HG03460 (cell line): ENCODE data around the gene ARRDC1.
"Not testable (repeated sequence)": the region's sequence is repeated elsewhere in the genome, so short reads cannot be mapped to it uniquely, and the experiment has no call there.

ENCODE experiments used
- ATAC-seq: cut with Tn5 transposase; IDR thresholded peaks from one replicate; pipeline ENCODE4 v1.9.1; 2021; ENCODE audit not compliant: unreplicated experiment

Gene ARRDC1

DNA sequence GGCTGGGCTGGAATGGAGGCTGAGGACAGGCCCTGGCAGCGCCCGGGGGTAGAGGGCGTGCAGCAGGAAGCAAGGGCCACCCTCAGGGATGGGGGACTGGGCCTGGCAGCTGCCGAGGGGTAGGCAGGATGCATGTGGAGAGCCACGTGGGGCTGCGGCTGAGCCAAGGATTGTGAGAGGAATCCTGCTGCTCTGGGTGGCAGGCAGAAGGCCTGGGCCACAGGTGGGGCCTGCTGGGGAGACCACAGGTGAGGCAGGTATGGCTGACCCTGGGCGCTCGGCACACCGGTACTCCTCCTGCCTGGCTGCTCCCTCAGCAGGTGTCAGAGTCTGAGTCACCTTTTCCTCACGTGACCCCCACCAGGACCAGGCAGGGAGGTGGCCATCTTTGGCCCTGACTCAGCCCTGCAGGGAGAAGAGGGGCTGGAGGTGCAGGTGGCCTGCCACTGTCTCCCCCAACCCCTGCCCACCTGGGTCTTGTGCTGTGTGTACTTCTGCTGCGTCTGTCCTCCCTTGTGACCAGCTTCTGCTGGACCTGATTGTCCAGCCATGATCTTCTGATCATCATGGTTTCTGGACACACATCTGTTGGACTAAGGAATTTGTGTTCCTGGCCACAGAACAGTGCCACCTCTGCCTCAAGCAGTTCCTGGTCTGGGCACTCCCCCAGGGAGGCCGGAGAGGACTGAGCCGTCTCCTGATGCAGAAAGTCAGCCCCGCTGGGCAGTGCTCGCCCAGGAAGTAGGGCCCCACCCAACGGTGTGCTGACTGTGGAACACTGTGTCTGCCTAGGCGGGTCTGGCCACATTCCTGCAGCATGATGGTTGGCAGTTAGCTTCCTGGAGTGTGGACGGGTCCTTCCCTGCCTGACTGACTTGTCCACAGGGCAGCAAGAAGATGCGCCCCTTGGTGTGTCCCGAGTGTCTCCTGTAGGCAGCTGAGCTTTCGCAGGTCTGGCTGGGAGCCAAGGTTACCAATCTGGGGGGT is 6.4 kb downstream of the ARRDC1 start:
- no peak for ATAC-seq

- ATAC-seq, result no peak
Observed at GRCh38 chr9:137612741-137613142, 7.3 kb downstream of the ARRDC1 start.

DNA sequence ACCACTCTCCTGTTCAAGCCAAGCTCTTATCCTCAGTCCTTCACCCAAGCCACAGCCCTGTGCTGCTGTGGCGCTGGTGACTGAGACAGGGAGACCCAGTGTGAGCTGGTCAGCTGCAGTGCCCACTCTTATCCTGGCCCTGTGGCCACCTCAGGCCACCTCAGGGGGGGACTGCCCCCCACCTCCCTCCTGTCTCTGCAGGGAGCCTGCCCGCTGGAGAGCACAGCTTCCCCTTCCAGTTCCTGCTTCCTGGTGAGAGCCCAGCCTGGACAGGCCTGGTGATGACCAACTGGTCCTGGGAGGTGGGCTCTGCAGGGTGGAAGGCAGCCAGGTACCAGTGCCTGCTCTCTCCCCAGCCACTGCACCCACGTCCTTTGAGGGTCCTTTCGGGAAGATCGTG is 7.8 kb downstream of the ARRDC1 start:
- no peak for ATAC-seq

- ATAC-seq, result no peak
Observed at GRCh38 chr9:137613738-137614523, 8.4 kb downstream of the ARRDC1 start.

- ATAC-seq, result no peak
Observed at GRCh38 chr9:137614631-137615386, 9.3 kb downstream of the ARRDC1 start.

- ATAC-seq, result no peak
Observed at GRCh38 chr9:137615387-137615871, 9.9 kb downstream of the ARRDC1 start.

GRCh38 chr9:137618105-137619067 is 12.9 kb downstream of the ARRDC1 start, which contains the start of gene EHMT1:
Gene EHMT1 (plus strand): TSS chr9:137619005. CDS start chr9:137619029, 24 bp downstream.
- ATAC-seq, result peak; percentile 59

GRCh38 chr9:137619240-137620047 is 14.0 kb downstream of the ARRDC1 start:
- ATAC-seq, result peak; percentile 13

DNA sequence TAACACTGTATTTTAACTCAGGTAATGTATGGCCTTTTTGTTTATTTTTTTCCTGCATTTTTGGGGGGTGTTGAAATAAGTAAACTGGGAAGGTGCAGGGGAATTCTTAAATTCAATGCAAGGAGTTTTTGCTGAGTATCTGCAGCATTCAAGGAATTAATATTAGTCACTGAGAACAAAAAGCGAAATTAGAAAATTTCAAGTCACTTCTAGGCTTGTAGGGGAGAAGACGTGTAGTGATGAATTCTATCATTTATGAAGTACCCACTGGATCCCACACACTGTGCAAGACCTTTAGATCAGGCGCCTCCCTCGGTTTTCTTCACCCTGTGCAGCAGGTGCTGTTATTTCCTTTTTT is 14.5 kb downstream of the ARRDC1 start:
- no peak for ATAC-seq

DNA sequence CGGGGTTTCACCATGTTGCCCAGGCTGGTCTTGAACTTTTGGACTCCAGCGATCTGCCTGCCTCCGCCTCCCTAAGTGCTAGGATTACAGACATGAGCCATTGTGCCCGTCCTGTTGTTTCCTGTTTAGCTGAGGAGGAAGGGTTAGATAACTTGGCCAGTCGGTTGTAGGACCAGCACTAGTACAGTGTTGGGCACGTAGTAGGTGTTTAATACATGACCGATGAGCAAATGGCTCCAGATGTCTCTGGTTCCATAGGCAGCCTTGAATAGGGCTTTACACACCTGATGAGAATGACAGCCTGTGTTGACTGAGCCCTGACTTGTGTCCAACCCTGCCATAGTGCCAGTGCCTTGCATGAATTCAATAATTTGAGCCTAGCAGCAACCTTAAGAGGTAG is 15.1 kb downstream of the ARRDC1 start:
- no peak for ATAC-seq

DNA sequence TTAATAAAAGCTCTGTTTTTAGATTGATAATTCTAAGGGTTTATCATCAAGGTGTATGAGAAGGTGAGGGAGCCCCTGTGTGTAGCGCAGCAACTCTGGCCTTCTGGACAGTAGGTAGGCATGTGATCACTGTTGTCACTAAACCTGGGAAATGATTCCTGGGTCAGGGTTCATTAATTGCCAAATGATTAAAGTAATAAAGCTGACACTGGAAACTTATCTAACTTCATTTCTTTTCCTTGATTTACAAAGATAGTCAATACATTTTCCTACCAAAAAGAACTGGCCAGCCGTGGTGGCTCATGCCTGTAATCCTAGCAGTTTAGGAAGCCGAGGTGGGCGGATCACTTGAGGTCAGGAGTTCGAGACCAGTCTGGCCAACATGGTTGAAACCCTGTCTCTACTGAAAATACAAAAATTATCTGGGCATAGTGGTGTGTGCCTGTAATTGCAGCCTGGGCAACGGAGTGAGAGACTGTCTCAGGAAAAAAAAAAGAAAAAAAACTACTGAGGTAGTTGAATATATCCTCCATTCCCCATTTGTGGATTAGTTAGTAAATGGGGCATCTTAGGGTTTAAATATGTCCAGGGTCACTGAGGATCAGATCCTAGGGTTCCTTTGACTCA is 15.8 kb downstream of the ARRDC1 start:
- no peak for ATAC-seq

DNA sequence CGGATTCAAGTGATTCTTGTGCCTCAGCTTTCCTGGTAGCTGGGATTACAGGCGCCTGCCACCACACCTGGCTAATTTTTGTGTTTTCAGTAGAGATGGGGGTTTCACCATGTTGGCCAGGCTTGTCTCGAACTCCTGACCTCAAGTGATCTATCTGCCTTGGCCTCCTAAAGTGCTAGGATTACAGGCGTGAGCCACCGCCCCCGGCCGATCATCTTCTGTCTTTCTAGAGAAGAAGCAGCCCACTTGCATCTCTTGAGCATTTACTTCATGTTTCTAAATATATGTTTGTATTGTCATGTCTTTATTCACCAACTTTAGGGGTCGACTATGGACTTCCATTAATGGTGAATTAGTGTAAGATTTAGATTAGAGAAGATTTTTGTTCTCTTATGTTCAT is 16.7 kb downstream of the ARRDC1 start:
- ATAC-seq, result not testable (repeated sequence)

DNA sequence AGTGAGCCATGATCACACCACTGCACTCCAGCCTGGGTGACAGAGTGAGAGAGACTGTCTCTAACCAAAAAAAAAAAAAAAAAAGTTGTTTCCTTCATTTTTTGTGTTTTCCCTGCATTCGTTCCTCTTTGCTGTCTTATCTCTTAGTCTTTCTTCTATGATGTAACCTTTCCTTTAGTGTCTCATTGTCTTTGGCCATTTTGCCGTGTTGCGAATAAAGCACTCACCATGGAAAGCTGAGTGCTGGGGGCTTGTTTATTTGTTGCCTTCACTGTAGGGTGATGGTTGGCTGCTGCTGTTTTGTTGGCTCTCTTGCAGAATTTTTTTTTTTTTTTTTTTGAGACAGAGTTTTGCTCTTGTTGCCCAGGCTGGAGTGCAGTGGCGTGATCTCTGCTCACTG is 21.0 kb downstream of the ARRDC1 start:
- no peak for ATAC-seq

- ATAC-seq, result not testable (repeated sequence)
Observed at GRCh38 chr9:137627406-137627805, 21.9 kb downstream of the ARRDC1 start.

GRCh38 chr9:137630126-137630525 is 24.6 kb downstream of the ARRDC1 start:
- no peak for ATAC-seq

DNA sequence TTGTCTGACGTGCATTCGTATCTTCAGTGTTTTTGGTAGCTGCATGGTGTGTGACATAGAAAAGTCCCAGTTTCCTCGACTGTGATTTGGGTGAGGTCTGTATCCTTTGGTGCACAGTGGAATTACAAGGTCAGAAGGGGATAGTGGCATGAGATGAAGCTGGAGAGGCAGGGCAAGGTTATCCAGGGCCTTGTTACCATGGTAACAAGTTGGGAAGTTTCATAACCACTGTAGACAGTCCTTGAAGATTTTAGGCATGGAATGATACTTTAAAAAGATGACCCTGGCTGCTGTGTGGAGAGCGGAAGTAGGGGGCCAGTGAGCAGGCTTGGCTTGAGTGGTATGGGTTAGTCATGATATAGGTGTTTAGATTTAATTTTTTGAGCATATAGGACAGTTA is 25.2 kb downstream of the ARRDC1 start:
- ATAC-seq, result no peak

GRCh38 chr9:137631345-137632229 is 26.1 kb downstream of the ARRDC1 start:
- no peak for ATAC-seq
